Right lobe of liver (tissue), 4 donors: ENCODE measurements around the gene XIST.
"Not testable (repeated sequence)": the region's sequence is repeated elsewhere in the genome, so short reads cannot be mapped to it uniquely, and the experiment has no call there.

Source experiments
- POLR2A ChIP-seq: fragments of 450-650 bp; IDR thresholded peaks from one replicate; pipeline ENCODE4 v1.6.1; 2017; ENCODE audit warnings: antibody characterized with exemption, mild to moderate bottlenecking
- TF ChIP-seq, protein P1 (sequence below), 4 donors: fragments of 200-600 bp in 3 of 4; fragments of 450-650 bp in 1 of 4; IDR thresholded peaks; one replicate each; pipeline versions ENCODE4 v1.5.1 to v1.8.0; 2016 to 2022; ENCODE audit warnings: antibody characterized with exemption in 4 of 4, mild to moderate bottlenecking in 2 of 4
- donor health status: DM: no; HTN: no; CAD: no.
- donor health status: DM: no; HTN: no; CAD: no.
- donor health status: DM: no; HTN: yes; CAD: no.

DNA sequence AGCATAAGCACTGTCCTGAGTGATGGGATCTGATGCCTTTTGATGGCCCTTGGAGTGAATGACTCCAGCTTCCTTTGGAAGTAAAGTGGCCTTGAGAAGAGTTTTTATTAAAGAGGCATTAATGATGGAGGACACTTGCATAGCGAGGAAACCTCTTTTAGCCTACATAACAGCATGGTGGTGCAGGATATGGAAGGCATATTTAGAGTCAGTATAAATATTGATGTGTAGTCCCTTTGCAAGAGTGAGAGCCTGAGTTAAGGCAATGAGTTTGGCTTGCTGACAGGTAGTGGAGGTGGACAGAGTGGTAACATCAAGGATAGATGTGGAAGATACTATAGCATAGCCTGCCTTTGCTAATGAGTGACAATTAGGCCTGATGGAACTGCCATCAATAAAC lies 48.4 kb downstream of the XIST start:
- TF ChIP-seq, protein P1, sequence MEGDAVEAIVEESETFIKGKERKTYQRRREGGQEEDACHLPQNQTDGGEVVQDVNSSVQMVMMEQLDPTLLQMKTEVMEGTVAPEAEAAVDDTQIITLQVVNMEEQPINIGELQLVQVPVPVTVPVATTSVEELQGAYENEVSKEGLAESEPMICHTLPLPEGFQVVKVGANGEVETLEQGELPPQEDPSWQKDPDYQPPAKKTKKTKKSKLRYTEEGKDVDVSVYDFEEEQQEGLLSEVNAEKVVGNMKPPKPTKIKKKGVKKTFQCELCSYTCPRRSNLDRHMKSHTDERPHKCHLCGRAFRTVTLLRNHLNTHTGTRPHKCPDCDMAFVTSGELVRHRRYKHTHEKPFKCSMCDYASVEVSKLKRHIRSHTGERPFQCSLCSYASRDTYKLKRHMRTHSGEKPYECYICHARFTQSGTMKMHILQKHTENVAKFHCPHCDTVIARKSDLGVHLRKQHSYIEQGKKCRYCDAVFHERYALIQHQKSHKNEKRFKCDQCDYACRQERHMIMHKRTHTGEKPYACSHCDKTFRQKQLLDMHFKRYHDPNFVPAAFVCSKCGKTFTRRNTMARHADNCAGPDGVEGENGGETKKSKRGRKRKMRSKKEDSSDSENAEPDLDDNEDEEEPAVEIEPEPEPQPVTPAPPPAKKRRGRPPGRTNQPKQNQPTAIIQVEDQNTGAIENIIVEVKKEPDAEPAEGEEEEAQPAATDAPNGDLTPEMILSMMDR (IDR thresholded peaks at IDR 0.05), result not testable (repeated sequence)
- not testable (repeated sequence) for TF ChIP-seq POLR2A
